GM08714 (cell line): ENCODE measurements around the gene AMOT.

Experiments
- H3K4me3 ChIP-seq: fragments of 200-500 bp; sonication (Bioruptor generic); 2 replicates; pipeline ENCODE4 v1.5.1; 2014; ENCODE audit warnings: mild to moderate bottlenecking, low read length, inconsistent platforms
- ZNF274 ChIP-seq: IDR thresholded peaks from 2 replicates; pipeline ENCODE4 v1.6.1; 2012; ENCODE audit warnings: mild to moderate bottlenecking, low read depth, low read length

AMOT gene

DNA sequence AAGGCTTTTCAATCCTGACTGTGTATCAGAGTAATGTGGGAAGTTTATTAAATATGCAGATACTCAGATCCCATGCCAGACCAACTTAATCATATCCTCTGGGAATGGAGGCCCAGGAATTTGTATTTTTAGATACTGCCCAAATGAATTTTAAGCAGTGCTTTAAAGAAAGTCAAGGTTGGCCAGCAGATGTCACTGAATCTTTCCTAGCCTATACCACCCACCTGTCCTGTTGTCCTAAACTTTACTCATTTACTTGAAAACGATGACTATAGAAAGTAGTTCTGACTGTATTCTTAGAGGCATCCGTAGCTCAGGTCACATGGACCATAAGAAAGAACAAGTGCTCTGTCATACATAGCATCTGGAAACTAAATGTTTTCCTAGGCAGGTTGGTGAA is 79.9 kb downstream of the AMOT start:
- peak overlapping the region; percentile 46; the same call in 1 of the 2 replicates for H3K4me3 ChIP-seq

DNA sequence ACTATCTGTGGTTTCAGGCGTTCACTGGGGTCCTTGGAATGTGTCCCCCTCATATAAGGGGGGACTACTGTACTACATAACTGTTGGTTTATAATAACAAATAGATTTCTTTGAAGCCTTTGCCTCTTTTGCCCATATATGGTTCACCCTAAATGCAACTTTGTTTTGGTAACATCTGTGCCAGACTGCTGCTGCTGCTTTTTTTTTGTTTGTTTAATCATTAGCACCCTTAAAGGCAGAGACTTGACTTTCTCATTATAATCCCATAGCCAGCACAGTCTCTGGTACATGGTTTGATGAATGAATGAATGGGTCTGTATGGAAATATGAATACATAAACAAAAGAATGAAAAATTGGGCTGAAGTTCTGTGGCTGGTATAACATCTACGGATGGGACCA is 80.7 kb downstream of the AMOT start:
- no peak for TF ChIP-seq ZNF274
- no peak overlapping the region for H3K4me3 ChIP-seq

More for the DNA sequence above, 79.9 kb downstream of the AMOT start:
- no peak for TF ChIP-seq ZNF274

- no peak for TF ChIP-seq ZNF274
- H3K4me3 ChIP-seq = no peak overlapping the region
Observed at GRCh38 chrX:112759512-112759911, 81.1 kb downstream of the AMOT start.

- H3K4me3 ChIP-seq = no peak overlapping the region
- no peak for TF ChIP-seq ZNF274
Observed at GRCh38 chrX:112757946-112758345, 82.7 kb downstream of the AMOT start.

- TF ChIP-seq ZNF274 = no peak
- H3K4me3 ChIP-seq = no peak overlapping the region
Observed at GRCh38 chrX:112753116-112753515, 87.5 kb downstream of the AMOT start.

GRCh38 chrX:112751076-112751475 is 89.6 kb downstream of the AMOT start:
- no peak overlapping the region for H3K4me3 ChIP-seq
- no peak for TF ChIP-seq ZNF274

- no peak overlapping the region for H3K4me3 ChIP-seq
- no peak for TF ChIP-seq ZNF274
Observed at GRCh38 chrX:112746812-112747595, 93.6 kb downstream of the AMOT start.

GRCh38 chrX:112738347-112739033 is 102.1 kb downstream of the AMOT start:
- H3K4me3 ChIP-seq = no peak overlapping the region
- no peak for TF ChIP-seq ZNF274

- TF ChIP-seq ZNF274 = no peak
- H3K4me3 ChIP-seq = no peak overlapping the region
Observed at GRCh38 chrX:112736310-112736709, 104.3 kb downstream of the AMOT start.

GRCh38 chrX:112735147-112735546 is 105.5 kb downstream of the AMOT start:
- TF ChIP-seq ZNF274 = no peak
- H3K4me3 ChIP-seq = no peak overlapping the region

DNA sequence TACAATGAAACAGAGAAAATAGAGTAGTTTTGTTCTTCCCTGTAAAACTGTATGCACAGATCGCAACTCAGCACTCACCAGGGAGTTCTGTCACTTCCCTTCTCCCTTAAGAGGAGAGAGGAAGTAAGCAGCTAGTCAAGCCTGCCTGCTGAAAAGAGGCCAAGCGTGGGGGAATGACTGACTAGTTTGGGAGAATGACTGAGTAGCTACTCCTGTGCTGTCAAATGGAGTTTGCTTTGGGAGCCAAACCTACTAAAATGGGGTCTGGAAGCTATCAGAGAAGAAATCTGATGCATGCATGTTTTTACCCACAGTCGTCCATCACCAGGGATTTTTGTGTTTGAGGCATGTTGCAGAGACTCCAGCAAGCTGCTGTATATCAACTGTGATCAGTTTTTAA is 106.3 kb downstream of the AMOT start:
- no peak for TF ChIP-seq ZNF274
- no peak overlapping the region for H3K4me3 ChIP-seq

GRCh38 chrX:112731793-112732192 is 108.8 kb downstream of the AMOT start:
- no peak overlapping the region for H3K4me3 ChIP-seq
- TF ChIP-seq ZNF274 = no peak
